Measurements from ENCODE around the gene RAP2A.

The RAP2A gene

DNA sequence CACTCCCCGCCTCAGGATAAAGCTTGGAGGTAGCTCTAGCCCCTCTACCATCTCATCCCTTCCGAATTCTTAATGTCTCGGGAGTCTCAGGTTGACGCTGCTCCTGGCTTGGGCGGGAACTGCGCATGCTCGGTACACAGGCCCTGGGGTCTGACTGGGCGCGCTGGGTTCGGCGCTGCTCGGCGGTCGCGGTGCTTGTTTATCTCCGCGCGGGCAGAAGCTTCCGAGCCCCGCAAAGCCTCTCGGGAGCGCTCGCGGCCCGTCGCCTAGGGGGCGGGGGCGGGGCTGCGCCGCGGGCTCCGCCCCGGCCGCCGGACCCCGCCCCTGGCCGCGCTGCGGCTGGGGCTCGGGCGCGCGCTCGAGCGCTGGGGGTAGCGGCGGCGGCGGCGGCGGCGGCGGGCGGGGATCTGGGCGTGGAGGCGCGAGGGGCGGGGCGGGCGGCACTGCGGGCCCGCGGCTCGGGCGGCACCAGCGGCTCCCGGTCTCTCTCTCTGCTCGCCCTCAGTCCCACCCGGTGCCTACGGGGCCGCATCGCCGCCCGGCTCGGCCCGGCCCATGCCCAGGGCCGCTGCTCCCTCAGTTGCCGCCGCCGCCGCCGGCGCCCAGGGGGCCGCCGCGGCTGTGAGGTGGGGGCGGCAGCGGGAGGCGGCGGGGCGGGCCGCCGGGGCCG, at the start of gene RAP2A:
Gene RAP2A (plus strand): TSS at position 443 of the 670 bp plus-strand sequence. CDS start 302 bp downstream, outside the sequence.
- DNase-seq = peak; percentile 88

DNA sequence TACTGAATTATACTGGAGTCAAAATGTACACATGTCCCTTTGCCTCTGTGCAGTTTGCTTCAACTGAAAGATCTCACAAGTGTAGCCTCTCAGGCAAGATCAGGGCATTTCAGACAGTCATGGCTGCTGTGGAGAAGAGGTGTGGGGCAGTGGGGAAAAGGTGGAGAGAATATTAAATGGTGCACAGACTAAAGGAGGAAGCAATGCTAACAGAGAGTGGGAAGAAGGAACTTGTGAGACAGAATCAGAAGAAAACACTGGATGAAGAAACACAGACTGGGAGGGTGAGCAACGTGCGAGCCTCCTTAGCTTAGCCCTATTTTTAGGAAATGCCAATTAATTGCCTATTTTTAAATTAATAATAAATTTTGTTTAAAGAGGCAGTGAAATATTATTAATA, 49.6 kb upstream of the RAP2A start:
- no peak for DNase-seq

DNA sequence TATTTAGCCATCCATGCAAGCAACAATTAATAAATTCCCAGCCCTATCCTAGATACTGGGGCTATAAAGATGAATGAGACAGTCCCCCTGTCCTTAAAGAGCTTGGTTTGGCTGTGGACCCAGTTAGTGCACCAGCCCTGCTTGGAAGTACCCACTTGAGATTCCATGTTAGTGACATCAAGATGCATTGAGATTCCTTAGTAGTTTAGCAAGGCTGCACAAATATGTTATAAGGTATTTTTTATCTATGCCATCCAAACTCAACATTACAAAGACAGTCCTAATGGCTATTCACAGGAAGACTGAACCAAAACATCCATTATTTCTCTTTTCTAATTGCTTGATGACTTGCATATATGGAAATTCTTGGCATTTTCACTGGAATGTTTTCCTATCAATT, 48.8 kb upstream of the RAP2A start:
- no peak for DNase-seq

DNA sequence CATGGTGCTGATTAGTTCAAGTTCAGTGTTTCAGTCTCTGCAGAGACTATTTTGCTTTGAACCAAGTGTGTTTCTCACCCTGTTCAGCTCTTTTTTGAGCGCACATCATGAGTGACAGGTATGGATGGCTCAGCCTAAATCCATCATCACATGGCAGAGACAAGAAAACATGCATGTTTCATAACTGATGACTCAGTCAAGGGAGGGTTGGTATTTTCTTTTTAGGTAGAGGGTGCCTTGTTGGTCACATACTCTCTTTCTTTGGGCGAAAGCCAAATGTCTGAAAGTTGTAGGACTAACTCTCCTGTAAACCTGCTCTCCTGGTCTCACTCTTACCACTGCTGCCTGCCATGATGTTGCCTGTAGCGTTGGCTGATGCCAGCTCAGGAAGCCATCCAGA, 48.1 kb upstream of the RAP2A start:
- no peak for DNase-seq

DNA sequence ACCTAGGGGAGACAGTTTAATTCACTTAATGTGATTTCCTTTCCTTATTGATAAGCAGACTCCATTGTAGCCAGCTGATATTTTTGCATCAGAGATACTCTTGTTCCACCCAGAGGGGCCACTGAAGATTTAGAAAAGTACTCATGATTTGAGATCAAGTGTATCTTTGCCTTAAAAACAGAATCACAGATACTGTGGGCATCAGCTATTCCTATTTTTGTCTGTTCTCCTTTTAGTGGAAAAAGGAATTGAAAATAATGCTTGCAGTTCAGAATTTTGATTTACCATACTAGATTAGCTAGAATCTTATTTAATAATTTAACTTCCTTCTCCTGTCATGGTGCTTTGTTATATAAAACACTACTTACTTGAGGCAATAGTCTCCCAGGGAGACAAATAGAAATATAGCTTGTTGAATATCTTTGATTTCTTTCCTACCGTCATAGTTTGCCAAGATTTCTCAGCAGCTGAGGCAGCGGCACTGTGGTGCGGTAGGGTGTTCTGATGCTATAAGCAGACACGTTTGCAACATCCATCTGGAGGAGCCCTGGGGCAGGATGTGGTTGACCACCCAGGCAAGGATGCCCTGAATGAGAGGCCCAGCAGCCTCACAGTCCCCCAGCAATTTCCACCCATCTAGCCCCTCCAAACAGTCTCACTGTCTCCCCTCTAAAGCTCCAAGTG, 47.0 kb upstream of the RAP2A start:
- no peak for DNase-seq

DNA sequence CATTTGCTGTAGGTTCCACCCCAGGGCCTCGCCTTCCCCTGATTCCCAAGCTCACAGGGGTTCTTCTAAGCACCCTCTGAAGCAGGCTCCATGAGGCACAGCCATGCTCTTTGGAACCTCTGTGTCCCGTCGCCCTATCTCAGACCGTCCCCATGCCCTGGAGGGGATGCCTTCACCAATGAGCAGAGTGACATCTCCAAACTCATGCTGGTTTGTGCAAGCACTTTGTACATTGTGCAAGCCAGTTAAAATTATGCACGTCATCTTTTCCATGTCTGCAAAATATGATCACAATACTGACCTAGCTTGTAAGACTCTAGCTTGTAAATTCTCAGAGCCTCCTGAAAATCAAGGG, 46.5 kb upstream of the RAP2A start:
- no peak for DNase-seq

DNA sequence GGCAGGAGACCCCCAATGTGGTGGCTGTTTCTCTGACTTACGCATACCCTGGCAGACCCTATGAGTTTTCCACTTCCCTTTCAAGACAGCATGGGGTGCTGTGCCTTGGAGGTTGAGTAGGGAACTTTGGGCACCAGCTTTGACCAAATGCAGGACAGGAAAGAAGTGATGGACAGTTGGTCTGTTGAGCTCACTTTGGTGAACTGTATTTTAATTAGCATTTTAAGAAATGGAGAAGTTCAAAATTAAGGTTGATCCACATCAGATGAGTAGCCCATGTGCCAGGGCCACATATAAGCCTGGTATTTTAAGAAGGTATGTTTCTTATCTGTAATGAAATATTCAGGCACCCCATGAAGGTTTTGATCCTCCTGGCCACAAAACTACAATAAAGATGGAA, 46.1 kb upstream of the RAP2A start:
- DNase-seq = no peak

DNA sequence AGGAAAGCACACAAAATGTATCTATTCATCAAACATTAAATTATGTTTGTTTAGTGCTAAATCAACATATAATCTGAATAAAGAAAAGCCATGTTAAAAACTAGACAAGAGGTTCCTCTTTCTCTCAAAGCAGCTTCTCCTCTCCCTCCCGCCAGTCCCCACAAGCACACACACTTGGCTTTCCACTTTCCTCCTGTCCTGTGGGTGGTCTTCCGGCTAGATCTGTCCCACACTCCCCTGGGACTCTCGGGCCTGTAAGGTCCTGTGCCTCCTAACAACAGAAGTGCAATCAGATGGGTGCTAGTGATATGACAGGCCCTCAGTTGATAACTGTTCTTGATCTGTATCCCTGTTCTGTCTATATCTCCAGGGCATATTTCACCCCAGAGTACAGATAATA, 45.6 kb upstream of the RAP2A start:
- no peak for DNase-seq

DNA sequence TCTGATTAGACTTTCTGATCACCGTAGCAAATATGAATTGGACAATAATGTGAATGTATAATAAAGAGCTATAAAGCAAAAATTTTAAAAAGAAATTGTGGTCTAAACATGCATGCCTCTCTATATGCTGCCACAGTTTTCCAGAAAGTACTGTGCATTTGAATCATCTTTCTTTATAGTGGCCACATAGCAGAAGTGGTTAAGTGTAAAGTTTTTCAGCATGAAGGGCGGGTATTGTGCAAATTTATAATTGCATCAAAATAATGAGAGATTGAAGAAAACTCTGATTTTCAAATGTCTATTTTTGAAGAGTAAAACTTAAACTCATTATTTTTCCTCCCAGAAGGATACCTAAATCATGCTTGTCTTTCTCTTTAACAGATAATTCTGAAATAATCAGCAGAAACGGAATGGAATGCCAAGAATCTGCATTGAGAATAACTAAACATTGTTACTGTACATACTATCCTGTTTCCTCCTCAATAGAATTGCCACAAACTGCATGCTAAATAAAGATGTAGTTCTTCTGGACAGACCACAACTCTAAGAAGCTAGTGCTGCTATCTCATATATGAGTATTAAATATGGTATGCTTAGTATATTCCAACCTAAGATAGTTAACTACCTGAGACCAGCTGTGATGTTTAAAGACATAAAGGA, 42.9 kb upstream of the RAP2A start:
- DNase-seq = no peak

DNA sequence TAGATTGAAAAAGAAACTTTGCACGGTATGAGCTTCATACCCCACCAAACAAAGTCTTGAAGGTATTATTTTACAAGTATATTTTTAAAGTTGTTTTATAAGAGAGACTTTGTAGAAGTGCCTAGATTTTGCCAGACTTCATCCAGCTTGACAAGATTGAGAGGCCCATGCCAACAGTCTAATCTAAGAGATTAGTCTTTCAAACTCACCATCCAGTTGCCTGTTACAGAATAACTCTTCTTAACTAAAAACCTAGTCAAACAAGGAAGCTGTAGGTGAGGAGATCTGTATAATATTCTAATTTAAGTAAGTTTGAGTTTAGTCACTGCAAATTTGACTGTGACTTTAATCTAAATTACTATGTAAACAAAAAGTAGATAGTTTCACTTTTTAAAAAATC, 41.9 kb upstream of the RAP2A start:
- no peak for DNase-seq

DNA sequence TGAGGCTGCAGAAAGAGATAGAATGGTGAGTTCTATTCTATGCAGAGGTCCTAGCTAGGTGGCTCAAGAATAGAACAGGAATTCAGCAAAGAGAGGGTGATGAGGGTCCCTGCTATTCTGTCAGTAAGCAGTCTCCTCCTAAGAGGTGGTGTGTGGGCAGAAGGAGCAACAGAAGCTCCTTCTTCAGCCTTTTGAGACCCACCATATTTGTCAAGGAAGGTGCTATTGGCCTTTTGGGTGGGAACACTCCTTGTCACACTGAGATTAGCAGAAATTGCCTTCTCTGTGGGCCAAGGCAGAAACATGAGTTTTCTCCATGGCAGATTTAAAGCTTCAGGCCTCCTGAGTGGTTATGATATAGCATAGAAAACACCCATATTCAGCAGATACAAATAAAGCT, 39.4 kb upstream of the RAP2A start:
- no peak for DNase-seq

DNA sequence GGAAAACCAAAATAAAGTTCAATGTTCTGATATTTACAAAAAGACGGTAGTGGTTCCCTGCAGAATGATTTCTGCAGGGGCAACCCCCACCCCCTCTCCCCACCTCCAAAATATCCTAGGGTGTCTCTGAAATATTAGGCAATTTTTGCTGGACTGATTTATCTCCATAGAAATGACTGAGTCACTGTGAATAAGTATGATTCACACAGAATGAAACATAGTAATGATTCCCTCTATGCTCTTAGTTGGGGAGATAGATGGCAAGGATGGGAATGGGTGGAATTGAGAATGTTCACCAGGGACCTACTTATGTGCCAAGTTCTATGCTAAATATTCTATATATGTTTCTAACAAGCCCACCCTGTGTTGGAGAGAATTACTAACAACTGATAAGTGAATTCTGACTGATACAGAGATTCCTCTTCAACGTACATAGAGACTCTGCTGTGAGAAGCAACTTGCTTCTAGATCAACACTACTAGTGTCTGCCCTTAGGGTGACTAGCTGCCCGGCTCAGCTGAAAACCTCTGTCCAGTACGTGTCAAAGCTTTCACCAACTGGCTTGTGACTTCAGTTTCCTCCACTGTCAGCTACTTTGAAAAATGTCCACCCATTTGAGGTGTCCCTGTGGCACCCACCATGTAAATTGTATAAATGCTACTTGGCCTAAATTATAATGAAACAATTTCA, 38.4 kb upstream of the RAP2A start:
- DNase-seq = no peak

DNA sequence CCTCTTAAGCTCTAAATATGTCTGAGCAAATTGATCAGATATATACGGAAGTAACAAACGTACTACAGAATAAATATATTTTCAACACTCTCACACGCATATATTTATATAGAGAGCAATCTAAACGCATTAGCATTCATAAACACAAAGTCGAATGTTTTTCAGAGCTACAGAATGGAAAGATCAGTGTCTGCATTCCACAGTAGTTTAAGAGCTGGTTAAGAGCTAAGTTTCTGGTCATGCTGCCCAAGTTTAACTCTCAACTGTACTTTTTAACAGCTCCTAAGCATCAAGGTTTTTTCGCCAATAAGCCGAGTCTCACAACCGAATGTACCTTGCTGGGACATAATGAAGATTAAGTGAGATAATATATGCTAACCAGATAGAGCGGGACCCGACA, 36.7 kb upstream of the RAP2A start:
- no peak for DNase-seq

DNA sequence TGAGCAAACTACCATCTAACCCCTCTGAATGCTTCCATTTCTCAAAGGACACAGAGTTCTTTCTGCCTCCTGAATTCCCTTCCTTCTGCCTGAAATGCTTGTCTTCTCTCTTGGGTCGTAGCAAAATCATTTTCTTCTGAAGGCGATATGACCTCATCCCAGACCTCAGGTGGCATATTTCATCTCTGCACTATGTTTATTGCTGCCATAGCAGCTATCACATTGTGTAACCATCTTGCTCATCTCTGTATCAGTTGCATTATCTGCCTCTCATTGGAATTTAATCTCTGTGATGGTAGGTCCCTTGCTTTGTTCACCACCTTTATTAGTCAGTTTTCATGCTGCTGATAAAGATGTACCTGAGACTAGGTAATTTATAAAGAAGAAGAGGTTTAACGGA, 32.5 kb upstream of the RAP2A start:
- DNase-seq = no peak

DNA sequence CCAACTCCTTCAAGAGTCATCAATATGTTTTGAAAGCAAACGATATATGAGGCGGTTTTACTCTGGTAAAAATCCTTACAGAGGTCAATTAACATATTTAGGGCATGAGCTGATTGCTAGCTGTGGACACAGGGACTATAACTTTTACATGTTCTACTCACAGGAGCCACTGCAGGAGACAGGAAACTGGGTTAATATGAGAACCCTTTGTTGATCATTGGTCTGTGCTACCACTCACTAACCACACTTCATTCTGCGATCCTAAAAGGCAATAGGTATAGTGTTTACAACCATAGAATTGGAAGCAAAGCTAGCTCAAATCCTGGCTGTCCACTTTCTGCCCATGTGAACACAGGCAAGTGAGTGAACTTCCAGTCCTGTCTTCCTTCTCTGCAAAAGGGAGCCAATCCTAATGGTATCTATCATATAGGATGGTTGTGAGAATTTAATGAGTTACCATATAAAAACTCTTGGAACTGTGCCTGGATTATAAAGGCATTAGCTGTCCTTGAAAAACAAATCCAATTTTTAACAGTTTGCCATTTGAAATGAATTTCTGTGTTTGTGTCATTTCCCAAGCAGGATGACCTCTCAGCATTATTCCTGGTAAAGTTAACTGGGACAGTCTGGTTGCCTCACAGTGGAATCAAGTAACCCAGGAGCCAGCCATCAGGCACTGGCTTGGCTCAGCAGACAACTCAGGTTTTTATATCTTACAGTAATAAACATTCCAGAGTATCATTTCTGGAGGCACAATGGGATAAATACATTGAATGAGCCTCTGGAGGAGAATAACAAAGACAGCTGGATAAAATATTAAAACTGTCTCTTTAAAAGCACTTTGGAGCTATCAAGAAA, 29.8 kb upstream of the RAP2A start:
- DNase-seq = no peak

DNA sequence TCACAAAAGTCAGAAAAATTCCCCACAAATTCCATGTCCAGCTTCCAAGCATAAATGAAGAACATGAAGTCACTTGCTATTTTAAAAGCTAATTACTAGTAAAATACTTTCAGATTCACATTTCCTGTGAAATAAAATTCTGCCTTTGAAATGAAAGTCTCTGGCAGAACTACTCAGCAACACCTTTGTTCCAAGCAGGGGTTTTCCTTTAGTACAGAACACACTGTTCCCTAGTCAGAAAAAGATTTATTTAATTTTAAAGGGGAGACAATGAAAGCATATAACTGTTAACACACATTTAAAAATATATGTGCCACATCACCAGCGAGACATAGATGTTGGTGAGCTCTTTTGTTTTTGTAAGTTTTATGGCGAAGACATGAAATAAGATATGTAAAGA, 26.4 kb upstream of the RAP2A start:
- DNase-seq = no peak

DNA sequence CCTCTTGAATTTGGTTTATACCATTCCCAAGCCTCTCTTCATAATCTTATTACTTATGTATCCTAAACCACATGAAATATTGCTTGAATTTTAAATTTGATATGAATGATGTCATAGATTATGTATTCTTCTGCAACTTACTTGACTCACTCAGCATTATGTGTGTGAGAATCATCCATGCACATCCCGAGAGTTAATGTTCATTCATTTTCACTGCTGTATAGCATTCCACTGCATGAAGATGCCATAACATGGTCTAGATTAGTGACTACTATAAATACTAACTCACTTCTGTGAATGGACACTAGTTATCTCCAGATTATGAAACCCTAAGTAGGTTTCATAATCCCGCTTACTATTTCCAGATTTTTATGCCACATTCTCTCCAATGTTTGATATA, 25.0 kb upstream of the RAP2A start:
- no peak for DNase-seq

DNA sequence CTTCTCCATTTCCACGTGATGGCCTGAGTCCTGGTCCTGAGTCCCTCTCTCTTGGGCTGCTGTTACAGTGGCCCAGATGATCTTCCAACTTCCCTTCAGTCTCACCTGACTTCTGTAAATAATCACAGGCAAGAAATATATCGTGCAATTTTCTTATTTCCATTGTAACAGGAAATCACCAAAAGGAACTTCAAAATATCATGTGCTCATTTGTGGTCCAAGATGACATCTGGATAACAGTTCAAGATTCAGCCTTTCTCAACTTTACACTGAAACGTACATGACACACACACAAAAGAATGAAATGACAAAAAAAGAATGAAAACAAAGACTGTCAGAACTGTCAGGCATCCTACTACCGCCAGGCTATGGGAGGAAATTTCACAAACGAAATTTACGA, 22.0 kb upstream of the RAP2A start:
- DNase-seq = no peak

DNA sequence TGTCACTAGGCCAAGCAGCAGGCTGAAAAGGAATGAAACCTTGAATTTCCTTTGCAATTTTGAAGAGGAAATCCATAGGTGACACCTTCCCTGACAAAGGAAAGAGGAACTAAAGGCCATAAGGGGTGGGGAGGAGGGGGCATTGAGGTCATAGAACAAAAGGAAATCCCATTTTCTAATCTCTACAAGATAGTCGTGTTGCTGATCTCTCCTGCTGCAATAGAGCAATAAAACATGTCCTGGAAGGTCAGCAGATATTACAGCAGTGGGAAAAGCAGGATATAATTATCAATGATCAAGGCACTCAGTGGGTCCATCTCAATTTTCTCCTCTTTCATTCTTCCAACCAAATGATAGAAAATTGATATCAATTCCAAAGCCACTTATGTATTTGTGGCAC, 20.3 kb upstream of the RAP2A start:
- DNase-seq = no peak

DNA sequence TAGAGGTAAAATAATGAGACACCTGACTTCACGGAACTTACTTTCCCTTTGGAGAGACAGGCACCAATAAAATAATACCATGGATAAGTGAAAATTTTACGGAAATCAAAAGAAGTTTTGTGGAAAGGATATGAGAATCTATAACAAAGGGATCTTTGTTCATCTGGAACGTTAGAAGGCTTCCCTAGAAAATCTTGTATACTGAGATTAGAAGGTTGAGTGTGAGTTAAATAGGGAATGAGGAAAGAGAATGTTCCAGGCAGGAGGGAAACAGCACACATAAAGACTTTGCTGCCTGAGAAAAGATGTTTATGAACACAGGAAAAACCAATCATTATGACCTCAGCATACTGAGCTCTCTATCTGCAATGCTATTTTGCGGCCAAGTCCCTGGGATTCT, 19.6 kb upstream of the RAP2A start:
- no peak for DNase-seq

DNA sequence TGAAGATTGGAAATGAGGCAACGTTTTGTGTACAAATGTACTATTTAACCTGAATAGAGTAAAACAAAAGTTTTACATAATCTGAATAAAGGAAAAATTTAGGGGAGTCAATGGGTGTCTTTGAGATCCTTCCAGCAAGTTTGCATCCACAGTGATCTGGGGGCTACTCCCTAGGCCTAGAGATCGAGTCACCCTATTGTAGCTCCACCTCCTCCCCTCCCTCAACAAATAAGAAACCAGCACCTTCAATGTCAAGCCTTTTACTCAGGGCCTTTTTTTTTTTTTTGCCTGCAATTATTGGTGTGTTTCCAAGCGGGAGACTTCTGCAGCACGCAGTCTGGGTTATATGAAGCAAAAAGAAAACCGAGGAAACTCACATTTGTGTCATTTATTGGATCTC, 16.3 kb upstream of the RAP2A start:
- DNase-seq = no peak

DNA sequence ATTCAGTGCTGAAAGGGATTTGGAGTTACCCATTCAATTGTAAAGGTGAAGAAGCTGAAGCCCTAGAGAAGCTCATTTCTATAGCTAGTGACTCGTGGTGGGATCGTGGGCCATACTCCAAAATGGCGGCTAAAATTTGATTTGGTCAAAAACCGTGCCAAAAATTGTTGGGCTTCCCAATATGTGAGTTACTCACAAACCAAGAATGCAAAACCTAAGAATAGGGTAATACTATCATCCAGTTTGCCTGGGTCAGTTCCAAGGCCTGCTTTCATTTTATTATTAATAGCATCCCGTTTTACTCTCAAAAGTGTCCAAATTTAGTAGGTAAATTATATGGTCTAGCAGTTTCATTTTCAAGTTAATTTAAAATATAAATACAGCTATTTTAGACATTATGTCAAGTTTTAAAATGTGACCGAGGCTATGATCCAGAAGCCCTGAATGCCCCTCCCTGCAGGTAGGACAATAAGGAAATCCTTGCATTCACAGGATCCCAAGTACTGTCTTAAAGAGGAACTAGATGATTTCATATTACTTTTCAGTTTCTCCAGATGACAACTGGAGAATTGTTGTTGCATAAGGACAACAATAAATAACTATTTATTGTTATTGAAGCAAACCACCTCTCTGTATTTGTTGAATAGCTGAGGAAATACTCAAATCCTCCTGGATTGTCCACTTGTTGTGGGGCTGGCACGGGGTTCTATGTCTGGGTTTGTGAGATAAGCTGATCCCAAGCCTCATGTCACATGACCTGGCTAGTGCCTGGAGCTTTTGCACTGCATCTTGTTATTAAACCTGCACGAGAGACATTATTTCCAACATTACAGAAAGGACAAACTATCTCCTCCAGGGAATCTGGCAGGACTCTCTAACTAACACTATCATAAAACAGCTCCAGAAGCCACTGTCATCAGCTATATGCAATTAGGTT, 11.6 kb upstream of the RAP2A start:
- DNase-seq = no peak
